H1 (cell line): ENCODE results near the gene DARS1. TPM values are rescaled to one million over a fixed set of nuclear protein-coding genes. Genes with fewer than 3 reads are reported as not detected.

Experiments used
- CTCF ChIA-PET: fragments of 300-600 bp; sonication (Branson Sonifier 250); formaldehyde crosslinking; loops from one replicate; lab custom pipeline; 2021; ENCODE audit not compliant: partially characterized antibody; lab: Charles Lee
- POLR2A ChIA-PET: fragments of 300-600 bp; sonication (Branson Sonifier 250); formaldehyde crosslinking; loops from one replicate; lab custom pipeline; 2021; ENCODE audit warnings: inconsistent platforms; ENCODE audit not compliant: partially characterized antibody; lab: Charles Lee
- DNase-seq, 2 experiments: peaks; one replicate each; pipeline versions ENCODE4 v3.0.0 to v3.0.0-alpha.2; 2010 to 2022; ENCODE audit warnings: low spot score in 2 of 2, low read depth in 1 of 2, mixed read lengths in 1 of 2
- FAIRE-seq: peaks from 2 replicates; lab custom pipeline; 2011; peaks lifted over from hg19 to GRCh38; lab: Jason Lieb, UNC
- H2AFZ ChIP-seq: 2 replicates; pipeline ENCODE4 v1.8.1; 2012; ENCODE audit warnings: low read length, inconsistent platforms
- H2AK5ac ChIP-seq: 2 replicates; pipeline ENCODE4 v1.6.1; 2013; ENCODE audit warnings: low read depth, low read length
- H2BK120ac ChIP-seq: replicated peaks from 2 replicates; pipeline ENCODE3; 2013; ENCODE audit warnings: low read depth, low read length, inconsistent platforms
- H2BK12ac ChIP-seq: 2 replicates; pipeline ENCODE4 v1.6.1; 2013; ENCODE audit warnings: low read depth, low read length
- H2BK15ac ChIP-seq: 2 replicates; pipeline ENCODE4 v1.6.1; 2013; ENCODE audit warnings: low read length
- H2BK20ac ChIP-seq: 2 replicates; pipeline ENCODE4 v1.6.1; 2013; ENCODE audit warnings: low read length
- H2BK5ac ChIP-seq: 2 replicates; pipeline ENCODE4 v1.6.1; 2013; ENCODE audit warnings: low read depth, low read length
- H3K14ac ChIP-seq: 2 replicates; pipeline ENCODE4 v1.6.1; 2013; ENCODE audit warnings: inconsistent platforms; ENCODE audit not compliant: insufficient read length
- H3K18ac ChIP-seq: 2 replicates; pipeline ENCODE4 v1.6.1; 2013; ENCODE audit warnings: low read length; ENCODE audit errors: extremely low read depth
- H3K23ac ChIP-seq: 2 replicates; pipeline ENCODE4 v1.6.1; 2013; ENCODE audit warnings: inconsistent platforms; ENCODE audit not compliant: insufficient read length
- H3K23me2 ChIP-seq: 2 replicates; pipeline ENCODE4 v1.6.1; 2013; ENCODE audit warnings: low read depth, low read length
- H3K27ac ChIP-seq: 2 replicates; pipeline ENCODE4 v1.6.1; 2011; ENCODE audit warnings: low read depth, low read length, inconsistent platforms
- H3K27me3 ChIP-seq, 4 experiments: replicated peaks in 1 of 4; 1 replicate in 1 of 4; 2 replicates in 3 of 4; pipeline versions ENCODE4 v1.6.1 to v1.8.1; 2011 to 2013; ENCODE audit warnings: low read length in 3 of 4, mild to moderate bottlenecking in 3 of 4, inconsistent platforms in 2 of 4, mixed read lengths in 2 of 4, moderate library complexity in 1 of 4; ENCODE audit not compliant: control insufficient read depth in 3 of 4, insufficient read depth in 3 of 4; ENCODE audit errors: extremely low read depth in 1 of 4
- H3K36me3 ChIP-seq, 4 experiments: 2 replicates each; pipeline versions ENCODE4 v1.6.1 to v1.8.1; 2011 to 2013; ENCODE audit warnings: mild to moderate bottlenecking in 4 of 4, low read length in 3 of 4, moderate library complexity in 2 of 4, control low read depth in 1 of 4, inconsistent platforms in 1 of 4; ENCODE audit not compliant: insufficient read depth in 4 of 4, control insufficient read depth in 2 of 4
- H3K4ac ChIP-seq: replicated peaks from 2 replicates; pipeline ENCODE3; 2013; ENCODE audit warnings: low read length, low read depth, mixed read lengths, inconsistent platforms; ENCODE audit not compliant: insufficient read length
- H3K4me1 ChIP-seq, 4 experiments: replicated peaks in 1 of 4; 1 replicate in 1 of 4; 2 replicates in 3 of 4; pipeline versions ENCODE4 v1.6.1 to v1.8.1; 2011 to 2013; ENCODE audit warnings: low read length in 3 of 4, inconsistent platforms in 2 of 4, mixed read lengths in 1 of 4; ENCODE audit not compliant: insufficient read depth in 4 of 4, control insufficient read depth in 3 of 4
- H3K4me2 ChIP-seq, 2 experiments: 2 replicates each; pipeline versions ENCODE4 v1.6.1 to v1.8.1; 2011 to 2013; ENCODE audit warnings: low read depth in 2 of 2, low read length in 2 of 2, control low read depth in 1 of 2, inconsistent platforms in 1 of 2, mild to moderate bottlenecking in 1 of 2; ENCODE audit not compliant: insufficient read depth in 1 of 2
- H3K4me3 ChIP-seq, 4 experiments: fragments of 200-600, 300-600 bp in 1 of 4; sonication (generic), shearing (Covaris generic), sonication (Bioruptor Twin) in 1 of 4; 2 replicates each; pipeline versions ENCODE4 v1.5.1 to v1.8.1; 2011 to 2016; ENCODE audit warnings: low read length in 4 of 4, low read depth in 3 of 4, control low read depth in 2 of 4, inconsistent platforms in 2 of 4, mild to moderate bottlenecking in 2 of 4, mixed read lengths in 1 of 4, moderate library complexity in 1 of 4; ENCODE audit not compliant: insufficient read depth in 2 of 4; ENCODE audit errors: extremely low read depth in 1 of 4
- H3K56ac ChIP-seq: replicated peaks from 2 replicates; pipeline ENCODE3; 2013; ENCODE audit warnings: low read depth, mild to moderate bottlenecking, mixed read lengths, low read length, inconsistent platforms; ENCODE audit not compliant: insufficient read length
- H3K79me1 ChIP-seq: 2 replicates; pipeline ENCODE4 v1.6.1; 2013; ENCODE audit warnings: low read depth, low read length, control low read depth
- H3K79me2 ChIP-seq, 2 experiments: 2 replicates each; pipeline versions ENCODE4 v1.6.1 to v1.8.1; 2012 to 2013; ENCODE audit warnings: low read length in 2 of 2, mild to moderate bottlenecking in 2 of 2, inconsistent platforms in 1 of 2; ENCODE audit not compliant: insufficient read depth in 2 of 2, control insufficient read depth in 1 of 2
- H3K9ac ChIP-seq, 4 experiments: replicated peaks in 1 of 4; 1 replicate in 1 of 4; 2 replicates in 3 of 4; pipeline versions ENCODE4 v1.6.1 to v1.8.1; 2011 to 2013; ENCODE audit warnings: low read depth in 3 of 4, low read length in 3 of 4, control low read depth in 2 of 4, mild to moderate bottlenecking in 2 of 4, moderate library complexity in 2 of 4, inconsistent platforms in 1 of 4; ENCODE audit errors: extremely low read depth in 1 of 4
- H3K9me3 ChIP-seq, 2 experiments: 2 replicates each; pipeline versions ENCODE4 v1.6.1 to v1.8.1; 2012 to 2013; ENCODE audit warnings: mild to moderate bottlenecking in 2 of 2, moderate library complexity in 2 of 2, control low read depth in 1 of 2, inconsistent platforms in 1 of 2, low read depth in 1 of 2, low read length in 1 of 2, mixed read lengths in 1 of 2; ENCODE audit not compliant: insufficient read depth in 2 of 2
- H4K20me1 ChIP-seq, 2 experiments: replicated peaks in 1 of 2; 2 replicates each; pipeline versions ENCODE3 to v1.8.1; 2011 to 2013; ENCODE audit warnings: inconsistent platforms in 2 of 2, low read length in 2 of 2, mild to moderate bottlenecking in 1 of 2; ENCODE audit not compliant: insufficient read depth in 2 of 2, control insufficient read depth in 1 of 2
- H4K5ac ChIP-seq: 2 replicates; pipeline ENCODE4 v1.6.1; 2013; ENCODE audit warnings: low read length, low read depth, mixed read lengths, inconsistent platforms; ENCODE audit not compliant: insufficient read length
- H4K8ac ChIP-seq: 2 replicates; pipeline ENCODE4 v1.8.0; 2013; ENCODE audit warnings: mild to moderate bottlenecking, moderate library complexity, low read length, inconsistent platforms; ENCODE audit not compliant: insufficient read depth; ENCODE audit errors: extremely low read depth
- H4K91ac ChIP-seq: replicated peaks from 2 replicates; pipeline ENCODE3; 2013; ENCODE audit warnings: low read length, mixed read lengths, inconsistent platforms; ENCODE audit not compliant: insufficient read length
- CBX5 ChIP-seq: fragments of 300-800, 300-1000 bp; sonication (generic); IDR thresholded peaks from 2 replicates; pipeline ENCODE4 v1.7.1; 2016; ENCODE audit warnings: antibody characterized with exemption, low read length, low read depth
- CBX8 ChIP-seq: fragments of 300-800, 300-1000 bp; sonication (generic); IDR thresholded peaks from 2 replicates; pipeline ENCODE4 v1.7.1; 2016; ENCODE audit warnings: low read depth, low read length, borderline replicate concordance
- WGBS, 2 experiments: shearing (Covaris generic) in 1 of 2; methylation state at CpG; one replicate each; pipeline versions ENCODE4 v1.1.6 to v1.1.7; 2013 to 2015; ENCODE audit warnings: low lambda C conversion rate in 2 of 2, mixed read lengths in 2 of 2, inconsistent platforms in 1 of 2, low coverage in 1 of 2, missing lambda C conversion rate in 1 of 2; ENCODE audit not compliant: insufficient replicate concordance in 2 of 2, insufficient coverage in 1 of 2, insufficient read length in 1 of 2; ENCODE audit errors: extremely low coverage in 1 of 2, missing lambda C conversion rate in 1 of 2; 5-methylcytosine and 5-hydroxymethylcytosine counted together
- polyA plus RNA-seq, 7 experiments: library from polyadenylated mRNA; depleted of rRNA in 3 of 7; stranded (reverse) in 5 of 7; unstranded in 2 of 7; fragments of >200 nt in 5 of 7; fragments of 200-250 nt in 2 of 7; gene quantifications; 1 replicate in 5 of 7; 2 replicates in 1 of 7; 4 replicates in 1 of 7; pipeline versions ENCODE4 v1.2.1 to v1.2.3, GENCODE V29; 2011 to 2013; ENCODE audit warnings: missing spikeins in 2 of 7, mixed read lengths in 2 of 7
- total RNA-seq: library from RNA; stranded (reverse); fragmentation: NEBNext Ultra II Directional; extraction: Animal tissue kit (Norgen Biotek cat#: 25700); gene quantifications from 2 replicates; pipeline ENCODE4 v1.2.1, GENCODE V29; 2021

Gene DARS1
- total and polyA plus RNA-seq, 2 of the 8 experiments (the other 6 are each of a cell fraction or from before 2014, with no cell fraction given) = 61.7 to 85.9 TPM

DNA sequence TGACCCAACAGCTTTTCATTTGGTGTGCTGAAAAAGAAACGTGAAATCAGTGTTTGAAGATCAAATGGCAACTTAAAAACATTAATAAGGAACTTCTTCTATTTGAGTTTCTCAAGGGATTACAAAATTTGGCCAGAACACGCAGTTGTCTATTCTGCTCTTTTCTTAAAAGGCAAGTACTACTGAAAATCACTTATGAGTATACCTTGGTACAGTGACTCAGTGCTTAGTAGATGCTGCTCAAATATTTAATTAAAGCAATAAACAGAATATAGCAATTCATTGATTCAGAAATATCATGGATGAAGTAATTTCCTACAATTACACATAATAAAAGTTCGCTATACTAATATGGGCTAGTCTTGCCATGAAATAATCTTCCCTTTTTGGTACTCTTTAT lies 70.9 kb downstream of the DARS1 start:
- 94% methylated on average over 3 of the region's 3 CpGs; no CpG with 5 or more reads in 1 of the 2 experiments for WGBS, 2 experiments
- no peak overlapping the region for H4K5ac ChIP-seq
- no peak overlapping the region for H2BK20ac ChIP-seq
- no peak overlapping the region for H3K4me2 ChIP-seq
- H2BK15ac ChIP-seq = no peak overlapping the region
- CTCF ChIA-PET = interaction anchor here (0.6 to 7.4 kb wide), 48 partner anchors 10 to 481 kb away, joined by 3 to 144 read pairs (median 5); partner anchors contain the start of genes DARS1 and MCM6
- H3K27me3 ChIP-seq = no peaks in the 10 kb centered on the region
- H3K36me3 ChIP-seq = peaks cover 0 to 35% (median 6%) of the 10 kb centered on the region in 4 experiments; a peak in 4 of 8 replicates
- FAIRE-seq (no peak), DNase-seq (no peak)
- POLR2A ChIA-PET = interaction anchor here (0.9 kb wide), 1 partner anchor 385 kb away, joined by 3 read pairs; no protein-coding TSS in a partner anchor
- no peak overlapping the region for H3K4ac ChIP-seq
- no peak overlapping the region for H3K23ac ChIP-seq
- H3K4me3 ChIP-seq = no peak overlapping the region
- H2BK5ac ChIP-seq = no peak overlapping the region
- H3K23me2 ChIP-seq = no peaks in the 10 kb centered on the region
- no peak overlapping the region for H3K18ac ChIP-seq
- no peak overlapping the region for H3K56ac ChIP-seq
- H4K20me1 ChIP-seq = no peaks in the 10 kb centered on the region
- no peak overlapping the region for H4K91ac ChIP-seq
- H3K14ac ChIP-seq = no peak overlapping the region
- no peak overlapping the region for H3K9ac ChIP-seq
- no peaks in the 10 kb centered on the region for H3K79me1 ChIP-seq
- no peak overlapping the region for H2AK5ac ChIP-seq
- H2BK12ac ChIP-seq = no peak overlapping the region
- H2BK120ac ChIP-seq = no peak overlapping the region
- H3K79me2 ChIP-seq = no peaks in the 10 kb centered on the region
- no peak overlapping the region for H4K8ac ChIP-seq
- no peaks in the 10 kb centered on the region for H3K9me3 ChIP-seq
- H2AFZ ChIP-seq = no peak overlapping the region
- H3K4me1 ChIP-seq = no peaks in the 10 kb centered on the region
- H3K27ac ChIP-seq = no peak overlapping the region
- TF ChIP-seq CBX8 (no peak), CBX5 (no peak)
